ENCODE data around the gene EPS8L3.

The EPS8L3 gene

DNA sequence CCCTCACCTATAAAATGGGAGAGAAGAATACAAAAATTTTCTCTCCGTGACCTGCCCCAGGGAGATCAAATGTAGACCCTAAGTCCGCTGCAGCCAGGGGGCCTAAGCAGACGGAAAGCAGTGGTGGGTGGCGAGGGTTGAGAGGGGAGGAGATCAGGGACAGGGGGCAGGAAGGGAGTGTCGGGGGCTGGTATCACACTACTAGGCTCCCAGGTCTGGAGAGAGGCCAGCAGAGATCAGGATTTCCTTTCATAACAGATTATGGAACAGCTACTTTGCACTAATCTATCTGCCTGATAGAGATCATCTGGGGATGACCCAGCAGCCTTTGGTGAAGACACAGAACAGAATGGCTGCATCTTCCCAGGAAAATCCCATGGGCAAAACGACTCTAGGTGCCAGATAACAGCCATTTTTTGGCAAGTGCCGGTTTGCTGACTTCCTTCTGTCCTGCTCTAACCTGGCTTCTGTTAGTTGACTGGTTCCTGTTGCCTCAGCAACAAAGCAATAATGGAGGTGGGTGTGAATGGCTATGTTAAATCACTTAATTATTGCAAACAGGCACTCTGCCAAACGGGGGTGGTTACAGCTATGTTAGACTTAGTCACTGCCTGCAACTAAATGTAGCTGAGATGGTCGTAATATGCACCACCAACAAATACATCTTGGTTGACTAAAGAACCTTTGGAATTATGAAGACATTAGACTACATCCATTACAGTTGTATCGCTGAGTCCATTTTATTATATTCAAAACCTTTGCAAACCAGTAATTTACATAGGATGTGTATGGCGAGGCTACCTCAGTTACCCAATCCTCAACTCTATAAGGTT is 30.0 kb upstream of the EPS8L3 start:
- peak in 2 of 3 experiments; percentile 13 to 21 for DNase-seq (ENCODE audit: low read depth in 3 of 3)

GRCh38 chr1:109793089-109793485 is 29.4 kb upstream of the EPS8L3 start:
- DNase-seq (ENCODE audit: low read depth in 3 of 3): no peak

DNA sequence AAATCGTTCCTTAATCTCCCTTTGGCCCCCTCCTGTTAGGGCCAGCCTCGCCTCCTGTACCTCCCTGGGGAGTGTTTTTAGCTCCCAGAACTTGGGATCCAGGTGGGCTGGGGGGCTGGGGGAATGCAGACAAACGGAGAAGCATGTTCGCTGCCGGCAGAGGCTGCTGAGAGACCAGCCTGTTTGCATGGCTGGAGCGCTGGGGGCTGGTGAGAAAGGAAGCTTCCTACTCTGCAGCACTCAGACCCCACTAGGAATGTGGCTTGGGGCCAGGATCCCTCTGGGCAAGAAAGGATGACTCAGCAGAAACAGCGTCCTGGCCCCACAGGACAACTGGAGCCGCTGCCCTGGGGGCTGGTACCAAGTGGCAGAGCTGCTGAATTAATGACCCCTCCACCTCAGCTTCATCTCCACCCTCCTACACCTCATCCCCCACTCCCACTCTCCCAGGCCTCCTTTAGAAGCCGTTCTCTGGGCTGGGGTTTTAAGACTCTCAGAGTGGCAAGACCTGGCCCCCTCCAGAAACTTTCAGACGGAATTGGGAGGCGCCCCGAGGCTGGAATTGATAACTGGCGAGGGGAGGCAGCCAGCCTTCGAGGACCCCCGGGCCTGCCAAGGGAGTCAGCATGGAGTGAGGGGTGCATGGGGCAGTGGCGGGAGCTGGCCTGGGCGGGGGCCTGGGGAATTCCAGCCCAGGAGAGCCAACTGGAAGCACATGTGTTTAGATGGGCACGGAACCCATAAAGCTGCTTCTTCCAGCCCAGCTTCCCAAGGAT is 28.5 kb upstream of the EPS8L3 start:
- DNase-seq (ENCODE audit: low read depth in 3 of 3): no peak

DNA sequence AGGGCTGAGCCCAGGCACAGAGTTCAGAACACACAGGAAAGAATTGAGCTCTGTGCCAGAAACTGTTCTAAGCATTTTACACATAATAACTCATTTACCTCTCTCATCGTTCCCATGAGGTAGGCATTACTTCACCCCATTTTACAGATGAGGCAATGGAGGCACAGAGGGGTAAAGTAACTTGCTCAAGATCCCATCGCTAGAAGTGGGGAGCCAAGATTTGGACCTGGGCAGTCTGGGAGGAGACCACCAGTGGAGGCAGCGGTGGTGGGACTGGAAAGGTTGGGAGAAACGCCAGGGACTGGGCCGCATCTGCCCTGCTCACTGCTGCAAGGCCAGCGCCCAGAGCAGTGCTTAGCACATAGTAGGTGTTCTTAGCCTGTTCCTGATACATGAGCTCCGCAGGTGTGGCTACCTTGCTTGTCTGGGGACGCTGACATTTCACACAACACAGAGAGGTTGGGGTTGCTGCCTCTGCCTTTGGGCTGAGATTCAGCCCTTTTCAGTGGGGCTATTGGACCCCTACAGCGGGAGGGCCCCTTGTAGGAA is 27.8 kb upstream of the EPS8L3 start:
- DNase-seq (ENCODE audit: low read depth in 3 of 3): no peak

GRCh38 chr1:109790735-109791494 is 27.2 kb upstream of the EPS8L3 start:
- DNase-seq (ENCODE audit: low read depth in 3 of 3): peak; percentile 50 to 62 (median 55)

DNA sequence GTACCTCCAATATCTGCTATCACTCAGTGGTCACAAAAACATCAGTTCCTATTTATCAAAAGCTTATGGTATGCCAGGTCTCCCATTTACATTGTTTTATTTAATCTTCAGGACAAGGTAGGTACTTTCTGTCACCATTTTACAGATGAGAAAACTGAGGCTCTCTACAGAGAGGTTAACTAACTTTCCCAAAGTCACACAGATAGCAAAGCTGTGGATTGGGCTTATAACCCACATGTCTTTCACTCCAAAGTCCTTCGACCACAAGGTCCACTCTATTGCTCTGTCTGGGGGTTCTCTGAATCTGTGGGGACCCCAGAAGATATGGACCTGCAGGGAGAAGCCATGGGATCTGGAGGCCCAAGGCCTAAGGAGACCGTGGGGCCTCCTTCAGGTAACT is 26.6 kb upstream of the EPS8L3 start:
- no peak for DNase-seq (ENCODE audit: low read depth in 3 of 3)

DNA sequence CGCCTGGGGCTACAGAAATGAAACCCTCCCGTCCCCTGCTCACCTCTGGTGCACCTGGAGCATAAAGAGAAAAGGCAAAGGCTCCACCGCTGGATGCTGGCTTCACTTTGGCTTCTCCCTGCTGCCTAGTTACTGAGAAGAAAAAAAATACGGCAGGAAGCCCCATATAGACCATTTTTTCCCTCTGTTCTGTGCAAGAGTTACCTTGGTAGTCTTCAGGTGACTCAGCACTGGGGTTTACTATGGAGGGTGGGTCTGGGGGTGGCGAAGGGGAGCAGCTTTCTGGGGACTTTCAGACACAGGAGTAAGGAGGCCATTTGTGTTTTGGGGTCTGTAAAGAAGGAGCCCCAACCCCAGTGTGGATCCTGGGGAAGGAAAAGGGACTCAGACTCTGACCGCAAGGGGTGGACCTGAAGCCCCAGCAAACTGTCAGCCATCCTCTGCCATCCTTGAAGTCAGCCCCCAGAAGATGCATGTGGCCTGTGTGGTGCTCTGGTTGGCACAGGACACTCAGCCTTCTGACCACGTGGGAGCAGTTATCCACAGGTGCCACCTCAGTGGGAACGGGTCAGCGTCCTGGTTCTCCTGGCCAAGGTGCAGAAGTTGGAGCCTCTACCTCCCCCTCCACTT is 25.9 kb upstream of the EPS8L3 start:
- no peak for DNase-seq (ENCODE audit: low read depth in 3 of 3)

GRCh38 chr1:109788695-109789521 is 25.2 kb upstream of the EPS8L3 start:
- no peak for DNase-seq (ENCODE audit: low read depth in 3 of 3)

- no peak for DNase-seq (ENCODE audit: low read depth in 3 of 3)
Observed at GRCh38 chr1:109787845-109788601, 24.3 kb upstream of the EPS8L3 start.

DNA sequence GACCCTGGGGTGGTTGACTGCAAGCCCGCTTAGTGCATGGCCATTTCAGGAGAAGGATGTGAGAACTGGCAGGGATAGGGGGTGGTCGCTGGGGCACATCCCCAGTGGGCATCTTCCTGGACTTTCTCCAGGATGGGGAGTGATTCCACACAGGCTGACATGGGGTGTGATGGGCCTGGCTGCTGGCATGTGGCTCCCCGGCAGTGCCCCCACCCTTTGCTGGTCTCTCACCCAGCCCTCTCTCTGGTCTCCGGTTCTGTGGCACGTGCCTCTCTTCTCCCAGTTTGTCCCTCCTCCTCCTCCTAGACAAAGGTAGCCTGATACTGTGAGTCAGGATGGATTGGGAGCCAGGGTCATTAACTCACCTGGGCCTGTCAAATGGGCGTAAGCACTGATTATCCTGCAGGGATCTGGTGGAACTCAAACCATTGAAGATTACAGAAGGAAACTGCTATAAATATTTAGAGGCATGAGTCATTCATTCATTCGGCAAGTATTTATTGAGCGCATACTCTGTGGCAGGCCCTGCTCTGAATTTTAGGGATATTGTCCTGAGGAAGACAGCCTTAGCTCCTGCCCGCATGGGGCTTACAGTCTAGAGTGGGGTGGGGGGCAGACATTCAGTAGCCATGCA is 23.6 kb upstream of the EPS8L3 start:
- no peak for DNase-seq (ENCODE audit: low read depth in 3 of 3)

GRCh38 chr1:109786531-109787021 is 22.9 kb upstream of the EPS8L3 start:
- no peak for DNase-seq (ENCODE audit: low read depth in 3 of 3)

DNA sequence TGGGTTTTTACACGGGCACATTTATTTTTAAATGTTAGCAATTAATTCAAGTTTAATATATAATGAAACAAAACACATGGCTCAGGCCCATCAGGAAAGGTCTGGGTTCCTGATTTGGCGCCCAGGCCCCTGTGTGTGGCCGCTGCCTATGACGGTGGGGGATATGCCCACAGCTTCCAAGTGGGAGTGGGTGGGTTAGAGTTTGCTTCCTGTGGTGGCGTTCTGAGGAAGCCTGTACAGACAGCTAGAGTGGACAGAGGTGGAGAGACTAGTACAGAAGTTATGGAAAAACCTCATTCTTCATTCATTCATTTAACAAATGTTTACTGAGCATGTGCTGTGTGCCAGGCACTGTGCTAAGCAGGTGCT is 22.4 kb upstream of the EPS8L3 start:
- DNase-seq (ENCODE audit: low read depth in 3 of 3): no peak

DNA sequence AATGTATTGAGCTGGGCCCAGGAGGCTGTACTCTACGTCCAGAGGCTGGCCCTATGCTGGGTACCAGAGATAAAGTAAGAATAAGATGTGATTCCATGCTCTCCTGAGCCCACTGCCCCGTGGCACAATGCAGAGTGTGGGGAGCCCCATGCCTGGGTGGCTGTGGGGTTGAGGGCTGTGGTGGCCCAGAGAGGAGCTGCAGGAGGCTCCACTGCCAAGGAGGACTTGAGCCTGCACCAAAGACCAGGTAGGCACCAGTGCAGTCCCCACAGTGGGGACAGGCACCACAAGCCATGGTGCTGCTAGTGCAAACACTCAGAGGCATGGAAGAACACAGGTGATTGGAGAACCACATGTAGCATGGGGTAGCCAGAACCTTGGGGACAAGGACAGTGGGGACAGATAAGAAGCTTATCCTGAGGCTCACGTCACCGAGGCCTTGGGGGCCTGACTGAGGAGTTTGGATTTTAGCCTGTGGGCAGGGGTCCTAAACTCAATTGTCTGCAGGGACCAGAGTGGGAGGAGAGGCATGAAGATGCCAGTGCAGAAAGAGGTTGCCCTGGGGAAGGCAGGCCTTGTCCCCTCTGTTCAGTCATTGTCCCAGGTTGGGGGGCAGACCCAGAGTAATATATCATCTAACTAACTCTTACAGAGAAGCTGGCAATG is 21.9 kb upstream of the EPS8L3 start:
- DNase-seq (ENCODE audit: low read depth in 3 of 3): no peak

- DNase-seq (ENCODE audit: low read depth in 3 of 3): no peak
Observed at GRCh38 chr1:109784551-109785252, 21.0 kb upstream of the EPS8L3 start.

- DNase-seq (ENCODE audit: low read depth in 3 of 3): no peak
Observed at GRCh38 chr1:109783436-109783835, 19.7 kb upstream of the EPS8L3 start.

GRCh38 chr1:109782927-109783326 is 19.2 kb upstream of the EPS8L3 start:
- DNase-seq (ENCODE audit: low read depth in 3 of 3): no peak

DNA sequence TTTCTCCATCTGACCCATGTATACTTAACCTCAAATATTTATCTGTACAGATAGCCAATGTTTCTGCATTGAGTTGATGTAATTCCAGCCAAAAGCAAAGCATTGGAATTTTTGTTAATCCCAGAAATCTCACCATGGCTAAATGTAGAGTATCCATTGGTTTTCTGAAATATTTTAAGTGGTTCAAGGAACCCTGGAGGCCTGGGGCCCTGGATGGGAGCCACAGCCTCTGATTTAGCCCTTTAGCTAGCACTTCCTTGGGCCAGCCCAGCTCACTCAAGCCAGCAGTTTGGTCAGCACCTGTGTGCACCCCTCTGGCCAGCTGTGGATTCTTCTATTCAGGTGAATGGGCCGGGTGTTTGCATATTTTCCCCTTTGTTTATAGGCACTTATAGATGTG is 18.8 kb upstream of the EPS8L3 start:
- DNase-seq (ENCODE audit: low read depth in 3 of 3): no peak

- no peak for DNase-seq (ENCODE audit: low read depth in 3 of 3)
Observed at GRCh38 chr1:109781806-109782205, 18.1 kb upstream of the EPS8L3 start.

All from stimulated activated CD4-positive, alpha-beta T cell treated with anti-CD3 and anti-CD28 coated beads, TNF-alpha, amount 100 ng/mL, for 4 hours (primary cell).